GM12864 (cell line): ENCODE measurements around the gene GPR157.

ENCODE experiments used
- DNase-seq: peaks from one replicate; pipeline ENCODE4 v3.0.0-alpha.2; 2011; ENCODE audit warnings: low read depth
- H3K4me3 ChIP-seq: 2 replicates; pipeline ENCODE4 v1.5.1; 2011; ENCODE audit warnings: mild to moderate bottlenecking, low read depth, low read length, control low read depth
- CTCF ChIP-seq: IDR thresholded peaks from 2 replicates; pipeline ENCODE4 v1.5.1; 2011; ENCODE audit warnings: low read depth, mild to moderate bottlenecking, moderate library complexity, low read length, control low read depth, inconsistent platforms; ENCODE audit errors: missing control alignments

Gene GPR157

GRCh38 chr1:9107136-9107535 is 21.8 kb downstream of the GPR157 start:
- no peak for DNase-seq
- TF ChIP-seq CTCF: no peak
- no peak overlapping the region for H3K4me3 ChIP-seq

GRCh38 chr1:9106286-9106685 is 22.6 kb downstream of the GPR157 start:
- no peak for DNase-seq
- no peak overlapping the region for H3K4me3 ChIP-seq
- no peak for TF ChIP-seq CTCF

GRCh38 chr1:9105336-9105867 is 23.5 kb downstream of the GPR157 start:
- DNase-seq: no peak
- TF ChIP-seq CTCF: no peak
- H3K4me3 ChIP-seq: no peak overlapping the region

- DNase-seq: no peak
- peak; percentile 89 for TF ChIP-seq CTCF
- no peak overlapping the region for H3K4me3 ChIP-seq
These were observed 27.3 kb downstream of the GPR157 start for GRCh38 chr1:9101510-9102146.

- no peak for TF ChIP-seq CTCF
- DNase-seq: no peak
- no peak overlapping the region for H3K4me3 ChIP-seq
These were observed 28.3 kb downstream of the GPR157 start for GRCh38 chr1:9100471-9101043.

GRCh38 chr1:9099555-9099954 is 29.3 kb downstream of the GPR157 start:
- DNase-seq: no peak
- TF ChIP-seq CTCF: no peak
- no peak overlapping the region for H3K4me3 ChIP-seq
